Liver (tissue), 9 donors: ENCODE measurements around the gene CDIPT. TPM values are rescaled to one million over a fixed set of nuclear protein-coding genes. Genes with fewer than 3 reads are reported as not detected.
A peak's percentile ranks its signal among the peaks of the same experiment; 100 is the strongest.

ENCODE experiments used
- DNase-seq: peaks from one replicate; pipeline ENCODE4 v3.0.0-alpha.2; 2017; ENCODE audit warnings: low spot score
- H3K27ac ChIP-seq, 2 donors: one replicate each; pipeline ENCODE4 v1.7.0; 2013; ENCODE audit warnings: inconsistent platforms in 2 of 2, low read length in 2 of 2, control low read depth in 1 of 2, low read depth in 1 of 2, mild to moderate bottlenecking in 1 of 2
- H3K27me3 ChIP-seq, 4 donors: one replicate each; pipeline versions ENCODE4 v1.6.1 to v1.7.0; 2013; ENCODE audit warnings: low read length in 3 of 4, inconsistent platforms in 1 of 4, mild to moderate bottlenecking in 1 of 4, moderate library complexity in 1 of 4; ENCODE audit not compliant: control insufficient read depth in 4 of 4, insufficient read depth in 4 of 4
- H3K36me3 ChIP-seq, 4 donors: one replicate each; pipeline versions ENCODE4 v1.6.1 to v1.7.0; 2013; ENCODE audit warnings: low read length in 3 of 4, mild to moderate bottlenecking in 3 of 4, low read depth in 1 of 4, moderate library complexity in 1 of 4; ENCODE audit not compliant: control insufficient read depth in 4 of 4, insufficient read depth in 3 of 4
- H3K4me1 ChIP-seq, 4 donors: one replicate each; pipeline versions ENCODE4 v1.6.1 to v1.7.0; 2013; ENCODE audit warnings: low read length in 3 of 4, mild to moderate bottlenecking in 3 of 4, moderate library complexity in 1 of 4; ENCODE audit not compliant: control insufficient read depth in 4 of 4, insufficient read depth in 4 of 4
- H3K4me3 ChIP-seq, 3 donors: one replicate each; pipeline versions ENCODE4 v1.6.1 to v1.7.0; 2013; ENCODE audit warnings: low read length in 3 of 3, control low read depth in 1 of 3, low read depth in 1 of 3, mild to moderate bottlenecking in 1 of 3
- H3K9ac ChIP-seq, 2 donors: one replicate each; pipeline ENCODE4 v1.7.0; 2013; ENCODE audit warnings: low read length in 2 of 2, mild to moderate bottlenecking in 2 of 2, moderate library complexity in 2 of 2, control low read depth in 1 of 2, low read depth in 1 of 2
- H3K9me3 ChIP-seq, 4 donors: one replicate each; pipeline versions ENCODE4 v1.6.1 to v1.7.0; 2013; ENCODE audit warnings: low read length in 3 of 4; ENCODE audit not compliant: control insufficient read depth in 4 of 4
- FOXA1 ChIP-seq: IDR thresholded peaks from 2 replicates; pipeline ENCODE4 v1.6.1; 2016; ENCODE audit warnings: antibody characterized with exemption
- JUND ChIP-seq, 2 donors: IDR thresholded peaks; 2 replicates each; pipeline ENCODE4 v1.6.1; 2016; ENCODE audit warnings: antibody characterized with exemption in 2 of 2
- NR2F2 ChIP-seq: IDR thresholded peaks from 2 replicates; pipeline ENCODE4 v1.6.1; 2016; ENCODE audit warnings: antibody characterized with exemption
- RAD21 ChIP-seq, 2 donors: IDR thresholded peaks; 2 replicates each; pipeline ENCODE4 v1.6.1; 2016; ENCODE audit warnings: antibody characterized with exemption in 2 of 2, mild to moderate bottlenecking in 2 of 2
- RXRA ChIP-seq, 2 donors: IDR thresholded peaks; 2 replicates each; pipeline ENCODE4 v1.6.1; 2017 to 2018; ENCODE audit warnings: antibody characterized with exemption in 2 of 2, mild to moderate bottlenecking in 1 of 2
- SP1 ChIP-seq: IDR thresholded peaks from 2 replicates; pipeline ENCODE4 v1.6.1; 2018; ENCODE audit warnings: antibody characterized with exemption, mild to moderate bottlenecking
- YY1 ChIP-seq: IDR thresholded peaks from 2 replicates; pipeline ENCODE4 v1.6.1; 2016; ENCODE audit warnings: antibody characterized with exemption, mild to moderate bottlenecking
- WGBS: extraction: QIAGEN DNeasy Blood & Tissue Kit; methylation state at CpG from one replicate; pipeline ENCODE4 v1.1.7; 2013; 5-methylcytosine and 5-hydroxymethylcytosine counted together
- polyA plus RNA-seq, 2 donors: library from polyadenylated mRNA; stranded (reverse) in 1 of 2; unstranded in 1 of 2; fragments of 200-250 nt in 1 of 2; fragments of >200 nt in 1 of 2; fragmentation: Nextera tagmentation in 1 of 2; extraction: Ambion mirVana in 1 of 2; gene quantifications; one replicate each; pipeline versions ENCODE4 v1.2.1 to v1.2.3, GENCODE V29; 2013 to 2015
- total RNA-seq, 2 donors: library from RNA; depleted of rRNA; stranded (reverse); fragments of >200 nt; gene quantifications; one replicate each; pipeline ENCODE4 v1.2.3, GENCODE V29; 2014
- TF ChIP-seq, protein P1 (sequence below): IDR thresholded peaks from 2 replicates; pipeline ENCODE4 v1.6.1; 2016; ENCODE audit warnings: antibody characterized with exemption, mild to moderate bottlenecking
- TF ChIP-seq, protein P2 (sequence below): fragments of 150-350 bp; IDR thresholded peaks from 2 replicates; pipeline ENCODE4 v1.5.1; 2017; ENCODE audit warnings: improper control_type of control experiment, low read depth, low read length; ENCODE audit not compliant: missing input control
- TF ChIP-seq, protein P3 (sequence below): IDR thresholded peaks from 2 replicates; pipeline ENCODE4 v1.6.1; 2016; ENCODE audit warnings: antibody characterized with exemption
- donor health status: healthy.
- donor health status: healthy.
- donor health status: healthy.
- donor health status: healthy.
- donor health status: healthy.

CDIPT gene
- total and polyA plus RNA-seq, 4 donors, result 31.4 to 102 (median 38.4) TPM

DNA sequence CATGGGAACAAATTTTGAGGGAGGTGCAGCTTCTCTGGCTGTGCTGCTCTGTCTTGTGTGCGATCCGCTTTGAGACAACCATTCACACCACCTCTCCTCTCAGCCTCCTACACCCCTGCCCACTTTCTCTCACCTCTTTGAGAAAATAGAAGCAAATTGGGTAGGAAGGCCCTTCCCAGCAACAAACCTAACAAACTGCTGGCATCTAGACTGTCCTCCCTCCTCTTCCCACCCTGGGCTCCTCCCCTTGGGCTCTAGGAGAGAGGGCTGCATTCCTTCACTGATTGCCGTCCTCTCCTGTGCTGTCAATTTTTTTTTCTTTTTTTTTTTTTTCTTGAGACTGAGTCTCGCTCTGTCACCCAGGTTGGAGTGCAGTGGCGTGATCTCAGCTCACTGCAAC lies 13.5 kb downstream of the CDIPT start:
- Histone ChIP-seq H3K9me3 (no peaks in the 10 kb centered on the region), H3K27me3 (no peaks in the 10 kb centered on the region), H3K27ac (no peak overlapping the region), H3K4me1 (no peaks in the 10 kb centered on the region), H3K4me3 (no peak overlapping the region), H3K36me3 (peaks cover 8 to 30% (median 19%) of the 10 kb centered on the region in 4 donors), H3K9ac (no peak overlapping the region)
- TF ChIP-seq SP1, result no peak
- DNase-seq, result no peak
- 93% methylated on average over 5 of the region's 5 CpGs for WGBS

DNA sequence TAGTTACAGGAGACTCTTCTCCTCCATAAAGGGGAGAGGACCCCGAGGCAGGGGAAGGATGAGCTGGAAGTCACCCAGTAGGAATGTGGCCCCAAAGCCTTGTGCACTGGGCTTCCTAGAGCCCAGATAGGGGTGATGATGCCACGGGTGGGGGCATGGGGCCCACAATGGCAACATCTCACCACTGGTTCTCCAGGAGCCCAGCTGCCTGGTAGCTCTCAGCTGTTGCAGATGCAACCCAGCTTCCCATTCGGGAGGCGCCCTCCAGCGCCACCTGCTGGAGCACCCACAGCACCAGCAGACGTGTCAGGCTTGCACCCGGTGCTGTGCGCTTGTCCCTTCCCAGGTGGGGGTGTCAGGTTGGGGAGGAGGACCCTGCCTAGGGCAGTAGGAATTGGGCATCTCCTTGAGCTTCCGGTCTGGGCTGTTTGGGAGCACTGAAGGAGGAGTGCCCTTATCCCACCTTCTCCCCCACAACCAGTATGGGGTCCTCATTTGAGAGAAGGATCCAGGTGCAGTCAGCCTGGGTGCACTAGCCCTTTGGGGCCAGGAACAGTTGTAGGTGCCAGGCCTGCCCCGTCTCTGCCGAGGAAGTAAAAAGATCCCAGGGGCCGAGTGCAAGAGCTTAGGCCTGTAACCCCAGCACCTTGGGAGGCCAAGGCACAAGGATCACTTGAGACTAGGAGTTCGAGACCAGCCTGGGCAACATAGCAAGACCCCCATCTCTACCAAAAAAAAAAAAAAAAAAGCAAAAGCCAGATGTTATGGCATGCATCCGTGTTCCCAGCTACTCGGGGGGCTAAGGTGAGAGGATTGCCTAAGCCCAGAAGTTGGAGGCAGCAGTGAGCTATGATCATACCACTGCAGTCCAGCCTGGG lies 14.4 kb downstream of the CDIPT start:
- Histone ChIP-seq H3K9me3 (no peaks in the 10 kb centered on the region), H3K4me3 (no peak overlapping the region), H3K4me1 (no peaks in the 10 kb centered on the region), H3K27me3 (no peaks in the 10 kb centered on the region), H3K36me3 (peaks cover 8 to 35% (median 19%) of the 10 kb centered on the region in 4 donors), H3K9ac (no peak overlapping the region), H3K27ac (no peak overlapping the region)
- WGBS, result 47% methylated on average over 15 of the region's 15 CpGs
- peak; percentile 79 for DNase-seq
- TF ChIP-seq RXRA (IDR thresholded peaks at IDR 0.05) (no peak), YY1 (no peak), JUND (IDR thresholded peaks at IDR 0.05) (no peak), NR2F2 (no peak), FOXA1 (no peak), RAD21 (IDR thresholded peaks at IDR 0.05) (peak; percentile 79 to 89)
- TF ChIP-seq, protein P1, sequence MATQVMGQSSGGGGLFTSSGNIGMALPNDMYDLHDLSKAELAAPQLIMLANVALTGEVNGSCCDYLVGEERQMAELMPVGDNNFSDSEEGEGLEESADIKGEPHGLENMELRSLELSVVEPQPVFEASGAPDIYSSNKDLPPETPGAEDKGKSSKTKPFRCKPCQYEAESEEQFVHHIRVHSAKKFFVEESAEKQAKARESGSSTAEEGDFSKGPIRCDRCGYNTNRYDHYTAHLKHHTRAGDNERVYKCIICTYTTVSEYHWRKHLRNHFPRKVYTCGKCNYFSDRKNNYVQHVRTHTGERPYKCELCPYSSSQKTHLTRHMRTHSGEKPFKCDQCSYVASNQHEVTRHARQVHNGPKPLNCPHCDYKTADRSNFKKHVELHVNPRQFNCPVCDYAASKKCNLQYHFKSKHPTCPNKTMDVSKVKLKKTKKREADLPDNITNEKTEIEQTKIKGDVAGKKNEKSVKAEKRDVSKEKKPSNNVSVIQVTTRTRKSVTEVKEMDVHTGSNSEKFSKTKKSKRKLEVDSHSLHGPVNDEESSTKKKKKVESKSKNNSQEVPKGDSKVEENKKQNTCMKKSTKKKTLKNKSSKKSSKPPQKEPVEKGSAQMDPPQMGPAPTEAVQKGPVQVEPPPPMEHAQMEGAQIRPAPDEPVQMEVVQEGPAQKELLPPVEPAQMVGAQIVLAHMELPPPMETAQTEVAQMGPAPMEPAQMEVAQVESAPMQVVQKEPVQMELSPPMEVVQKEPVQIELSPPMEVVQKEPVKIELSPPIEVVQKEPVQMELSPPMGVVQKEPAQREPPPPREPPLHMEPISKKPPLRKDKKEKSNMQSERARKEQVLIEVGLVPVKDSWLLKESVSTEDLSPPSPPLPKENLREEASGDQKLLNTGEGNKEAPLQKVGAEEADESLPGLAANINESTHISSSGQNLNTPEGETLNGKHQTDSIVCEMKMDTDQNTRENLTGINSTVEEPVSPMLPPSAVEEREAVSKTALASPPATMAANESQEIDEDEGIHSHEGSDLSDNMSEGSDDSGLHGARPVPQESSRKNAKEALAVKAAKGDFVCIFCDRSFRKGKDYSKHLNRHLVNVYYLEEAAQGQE, result no peak
- TF ChIP-seq, protein P2, sequence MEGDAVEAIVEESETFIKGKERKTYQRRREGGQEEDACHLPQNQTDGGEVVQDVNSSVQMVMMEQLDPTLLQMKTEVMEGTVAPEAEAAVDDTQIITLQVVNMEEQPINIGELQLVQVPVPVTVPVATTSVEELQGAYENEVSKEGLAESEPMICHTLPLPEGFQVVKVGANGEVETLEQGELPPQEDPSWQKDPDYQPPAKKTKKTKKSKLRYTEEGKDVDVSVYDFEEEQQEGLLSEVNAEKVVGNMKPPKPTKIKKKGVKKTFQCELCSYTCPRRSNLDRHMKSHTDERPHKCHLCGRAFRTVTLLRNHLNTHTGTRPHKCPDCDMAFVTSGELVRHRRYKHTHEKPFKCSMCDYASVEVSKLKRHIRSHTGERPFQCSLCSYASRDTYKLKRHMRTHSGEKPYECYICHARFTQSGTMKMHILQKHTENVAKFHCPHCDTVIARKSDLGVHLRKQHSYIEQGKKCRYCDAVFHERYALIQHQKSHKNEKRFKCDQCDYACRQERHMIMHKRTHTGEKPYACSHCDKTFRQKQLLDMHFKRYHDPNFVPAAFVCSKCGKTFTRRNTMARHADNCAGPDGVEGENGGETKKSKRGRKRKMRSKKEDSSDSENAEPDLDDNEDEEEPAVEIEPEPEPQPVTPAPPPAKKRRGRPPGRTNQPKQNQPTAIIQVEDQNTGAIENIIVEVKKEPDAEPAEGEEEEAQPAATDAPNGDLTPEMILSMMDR, result peak; percentile 84
- TF ChIP-seq, protein P3, sequence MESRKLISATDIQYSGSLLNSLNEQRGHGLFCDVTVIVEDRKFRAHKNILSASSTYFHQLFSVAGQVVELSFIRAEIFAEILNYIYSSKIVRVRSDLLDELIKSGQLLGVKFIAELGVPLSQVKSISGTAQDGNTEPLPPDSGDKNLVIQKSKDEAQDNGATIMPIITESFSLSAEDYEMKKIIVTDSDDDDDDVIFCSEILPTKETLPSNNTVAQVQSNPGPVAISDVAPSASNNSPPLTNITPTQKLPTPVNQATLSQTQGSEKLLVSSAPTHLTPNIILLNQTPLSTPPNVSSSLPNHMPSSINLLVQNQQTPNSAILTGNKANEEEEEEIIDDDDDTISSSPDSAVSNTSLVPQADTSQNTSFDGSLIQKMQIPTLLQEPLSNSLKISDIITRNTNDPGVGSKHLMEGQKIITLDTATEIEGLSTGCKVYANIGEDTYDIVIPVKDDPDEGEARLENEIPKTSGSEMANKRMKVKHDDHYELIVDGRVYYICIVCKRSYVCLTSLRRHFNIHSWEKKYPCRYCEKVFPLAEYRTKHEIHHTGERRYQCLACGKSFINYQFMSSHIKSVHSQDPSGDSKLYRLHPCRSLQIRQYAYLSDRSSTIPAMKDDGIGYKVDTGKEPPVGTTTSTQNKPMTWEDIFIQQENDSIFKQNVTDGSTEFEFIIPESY, result no peak
